Lower lobe of right lung (tissue), 2 donors: ENCODE data around the gene PFKFB3. TPM values are rescaled to one million over a fixed set of nuclear protein-coding genes. Genes with fewer than 3 reads are reported as not detected.
A peak's percentile ranks its signal among the peaks of the same experiment; 100 is the strongest.

Experiments
- ATAC-seq, 2 donors: fragments of 200-7000 bp; cut with Tn5 transposase; one replicate each; pipeline ENCODE4 v1.9.1; 2020 to 2022; ENCODE audit warnings: mild to moderate bottlenecking in 2 of 2, moderate library complexity in 2 of 2
- DNase-seq: peaks from one replicate; pipeline ENCODE4 v3.0.0-alpha.2; 2020
- H3K27ac ChIP-seq: fragments of 200-600 bp; one replicate; pipeline ENCODE4 v1.8.0; 2022
- H3K27me3 ChIP-seq: fragments of 200-600 bp; one replicate; pipeline ENCODE4 v1.8.0; 2022; ENCODE audit warnings: low read depth
- H3K36me3 ChIP-seq: fragments of 200-600 bp; one replicate; pipeline ENCODE4 v1.8.0; 2022; ENCODE audit warnings: mild to moderate bottlenecking
- H3K4me1 ChIP-seq: fragments of 200-600 bp; one replicate; pipeline ENCODE4 v1.8.0; 2022
- H3K4me3 ChIP-seq: fragments of 200-600 bp; one replicate; pipeline ENCODE4 v1.8.0; 2022; ENCODE audit warnings: mild to moderate bottlenecking
- H3K9me3 ChIP-seq: fragments of 200-600 bp; one replicate; pipeline ENCODE4 v1.8.0; 2022
- CTCF ChIP-seq: fragments of 200-600 bp; IDR thresholded peaks from one replicate; pipeline ENCODE4 v1.8.0; 2022; ENCODE audit warnings: antibody characterized with exemption, mild to moderate bottlenecking
- intact Hi-C: fragments of 100-400 bp; cut with DNase I; formaldehyde crosslinking; loops from one replicate; pipeline ENCODE4 v1.11.0; 2022
- total RNA-seq: library from RNA; stranded (reverse); fragmentation: NEBNext Ultra II Directional; extraction: Animal tissue kit (Norgen Biotek cat#: 25700); gene quantifications from one replicate; pipeline ENCODE4 v1.2.1, GENCODE V29; 2021
- donor health status: DM: no; HTN: yes; CAD: no; lungs with severe emphysema.

PFKFB3 gene
- total RNA-seq, 1 donor from 2014 or later, result 78.5 TPM

GRCh38 chr10:6276356-6276755 lies 73.6 kb downstream of the PFKFB3 start:
- intact Hi-C loops, result no loop called here
- no peak for DNase-seq
- Histone ChIP-seq H3K36me3 (no peaks in the 10 kb centered on the region), H3K27ac (no peak overlapping the region), H3K9me3 (no peaks in the 10 kb centered on the region), H3K4me1 (peaks cover 36% of the 10 kb centered on the region), H3K4me3 (no peak overlapping the region), H3K27me3 (no peaks in the 10 kb centered on the region)
- no peak for ATAC-seq
- no peak for TF ChIP-seq CTCF

- intact Hi-C loops, result no loop called here
- peaks cover 20% of the 10 kb centered on the region for H3K4me1 ChIP-seq
These were observed 75.9 kb downstream of the PFKFB3 start for GRCh38 chr10:6278519-6279120.

GRCh38 chr10:6279540-6280267 lies 77.0 kb downstream of the PFKFB3 start:
- no peak overlapping the region for H3K4me3 ChIP-seq
- H3K27me3 ChIP-seq, result no peaks in the 10 kb centered on the region
- no peaks in the 10 kb centered on the region for H3K36me3 ChIP-seq
- H3K9me3 ChIP-seq, result no peaks in the 10 kb centered on the region
- no peak for DNase-seq
- peaks cover 10% of the 10 kb centered on the region for H3K4me1 ChIP-seq
- TF ChIP-seq CTCF, result no peak
- ATAC-seq, result peak; percentile 25 to 69
- intact Hi-C loops, result no loop called here
- no peak overlapping the region for H3K27ac ChIP-seq

More at GRCh38 chr10:6278519-6279120, 75.9 kb downstream of the PFKFB3 start:
- Histone ChIP-seq H3K36me3 (no peaks in the 10 kb centered on the region), H3K9me3 (no peaks in the 10 kb centered on the region), H3K27ac (no peak overlapping the region), H3K4me3 (no peak overlapping the region), H3K27me3 (no peaks in the 10 kb centered on the region)
- ATAC-seq (no peak), DNase-seq (no peak)
- TF ChIP-seq CTCF, result no peak

GRCh38 chr10:6280291-6280690 lies 77.6 kb downstream of the PFKFB3 start:
- Histone ChIP-seq H3K4me3 (no peak overlapping the region), H3K27me3 (no peaks in the 10 kb centered on the region), H3K27ac (no peak overlapping the region), H3K36me3 (no peaks in the 10 kb centered on the region), H3K4me1 (peaks cover 6% of the 10 kb centered on the region), H3K9me3 (no peaks in the 10 kb centered on the region)
- DNase-seq, result no peak
- intact Hi-C loops, result no loop called here
- peak in 1 of 2 donors; percentile 14 for ATAC-seq
- TF ChIP-seq CTCF, result no peak

GRCh38 chr10:6282454-6282958 lies 79.8 kb downstream of the PFKFB3 start:
- DNase-seq (no peak), ATAC-seq (no peak)
- no peak overlapping the region for H3K27ac ChIP-seq
- TF ChIP-seq CTCF, result no peak
- intact Hi-C loops, result no loop called here
- no peak overlapping the region for H3K4me3 ChIP-seq
- H3K36me3 ChIP-seq, result no peaks in the 10 kb centered on the region
- H3K4me1 ChIP-seq, result no peaks in the 10 kb centered on the region
- no peaks in the 10 kb centered on the region for H3K27me3 ChIP-seq
- no peaks in the 10 kb centered on the region for H3K9me3 ChIP-seq
